Hepatocyte (in vitro differentiated cells): ENCODE data around the gene PLPP7. TPM values are rescaled to one million over a fixed set of nuclear protein-coding genes. Genes with fewer than 3 reads are reported as not detected.
"Not testable (repeated sequence)": the region's sequence is repeated elsewhere in the genome, so short reads cannot be mapped to it uniquely, and the experiment has no call there.

ENCODE experiments used
- DNase-seq: peaks from one replicate; pipeline ENCODE4 v3.0.0-alpha.2; 2016; ENCODE audit warnings: low spot score
- H2AFZ ChIP-seq: fragments of 200-600 bp; sonication (generic); 2 replicates; pipeline ENCODE4 v1.6.0; 2016; ENCODE audit warnings: antibody characterized with exemption, mild to moderate bottlenecking
- H3K27ac ChIP-seq: fragments of 200-600 bp; sonication (generic); 2 replicates; pipeline ENCODE4 v1.5.1; 2016; ENCODE audit warnings: mild to moderate bottlenecking
- H3K27me3 ChIP-seq: fragments of 200-600 bp; sonication (generic); 2 replicates; pipeline ENCODE4 v1.6.1; 2016
- H3K36me3 ChIP-seq: fragments of 200-600 bp; sonication (generic); replicated peaks from 2 replicates; pipeline ENCODE4 v1.5.1; 2016; ENCODE audit warnings: low read depth; ENCODE audit not compliant: insufficient read depth
- H3K4me1 ChIP-seq: fragments of 200-600 bp; sonication (generic); 2 replicates; pipeline ENCODE4 v1.5.1; 2016; ENCODE audit warnings: mild to moderate bottlenecking, moderate library complexity; ENCODE audit not compliant: insufficient read depth
- H3K4me2 ChIP-seq: fragments of 200-600 bp; sonication (generic); 2 replicates; pipeline ENCODE4 v1.6.0; 2016
- H3K4me3 ChIP-seq: fragments of 200-600 bp; sonication (generic); 2 replicates; pipeline ENCODE4 v1.5.1; 2016; ENCODE audit warnings: mild to moderate bottlenecking
- H3K79me2 ChIP-seq: fragments of 200-600 bp; sonication (generic); 2 replicates; pipeline ENCODE4 v1.6.0; 2017; ENCODE audit warnings: mild to moderate bottlenecking
- H3K9me2 ChIP-seq: fragments of 200-600 bp; sonication (generic); replicated peaks from 2 replicates; pipeline ENCODE4 v1.6.0; 2017; ENCODE audit warnings: mild to moderate bottlenecking; ENCODE audit not compliant: insufficient read depth
- H3K9me3 ChIP-seq: fragments of 200-600 bp; sonication (generic); 2 replicates; pipeline ENCODE4 v1.5.1; 2016; ENCODE audit warnings: low read depth, mild to moderate bottlenecking
- H4K20me1 ChIP-seq: fragments of 200-600 bp; sonication (generic); 2 replicates; pipeline ENCODE4 v1.6.0; 2016; ENCODE audit warnings: mild to moderate bottlenecking; ENCODE audit not compliant: insufficient read depth, poor library complexity, severe bottlenecking
- CTCF ChIP-seq: fragments of 200-600 bp; sonication (generic); IDR thresholded peaks from 2 replicates; pipeline ENCODE4 v1.5.1; 2016; ENCODE audit warnings: antibody characterized with exemption, mild to moderate bottlenecking; ENCODE audit not compliant: poor library complexity
- EZH2 ChIP-seq: fragments of 200-600 bp; sonication (generic); IDR thresholded peaks from 2 replicates; pipeline ENCODE4 v1.6.1; 2016; ENCODE audit warnings: antibody characterized with exemption, mild to moderate bottlenecking, borderline replicate concordance
- EZH2phosphoT487 ChIP-seq: fragments of 200-600 bp; sonication (generic); IDR thresholded peaks from one replicate; pipeline ENCODE4 v1.6.1; 2018; ENCODE audit warnings: antibody characterized with exemption, mild to moderate bottlenecking, low read depth, moderate library complexity; ENCODE audit not compliant: unreplicated experiment, severe bottlenecking
- WGBS: methylation state at CpG from one replicate; pipeline ENCODE4 v1.1.6; 2016; ENCODE audit warnings: low lambda C conversion rate; ENCODE audit errors: missing lambda C conversion rate; 5-methylcytosine and 5-hydroxymethylcytosine counted together
- polyA plus RNA-seq: library from polyadenylated mRNA; unstranded; fragments of >200 nt; fragmentation: Nextera tagmentation; extraction: Ambion mirVana; gene quantifications from 2 replicates; pipeline ENCODE4 v1.2.1, GENCODE V29; 2016
- total RNA-seq: library from RNA; depleted of rRNA; stranded (reverse); fragments of >200 nt; gene quantifications from 2 replicates; pipeline ENCODE4 v1.2.3, GENCODE V29; 2014

Gene PLPP7
- total and polyA plus RNA-seq, 2 experiments from 2014 or later: 0.20 to 0.46 TPM

- 12% methylated on average over 27 of the region's 27 CpGs for WGBS
- Histone ChIP-seq H3K36me3 (no peaks in the 10 kb centered on the region), H3K4me3 (no peak overlapping the region), H3K27ac (no peak overlapping the region), H3K27me3 (no peaks in the 10 kb centered on the region), H3K4me1 (peaks cover 4% of the 10 kb centered on the region), H3K9me2 (no peaks in the 10 kb centered on the region), H2AFZ (peak overlapping the region; percentile 96), H3K4me2 (peak overlapping the region; percentile 95), H4K20me1 (no peaks in the 10 kb centered on the region), H3K9me3 (no peaks in the 10 kb centered on the region), H3K79me2 (no peaks in the 10 kb centered on the region)
- peak; percentile 93 for DNase-seq
- peak; percentile 95 for TF ChIP-seq CTCF
- TF ChIP-seq EZH2phosphoT487: no peak
Observed at GRCh38 chr9:131349881-131350563, 60.5 kb downstream of the PLPP7 start.

- H3K79me2 ChIP-seq, H3K9me2 ChIP-seq, H3K9me3 ChIP-seq, H3K36me3 ChIP-seq, H3K4me3 ChIP-seq, H3K4me2 ChIP-seq, H3K27ac ChIP-seq, H4K20me1 ChIP-seq, H3K27me3 ChIP-seq, DNase-seq, H3K4me1 ChIP-seq, H2AFZ ChIP-seq: not testable (repeated sequence)
- WGBS: 59% methylated on average over 5 of the region's 6 CpGs
Observed at GRCh38 chr9:131356479-131356878, 67.0 kb downstream of the PLPP7 start.

- no peaks in the 10 kb centered on the region for H3K36me3 ChIP-seq
- H3K4me1 ChIP-seq: no peaks in the 10 kb centered on the region
- no peaks in the 10 kb centered on the region for H3K9me3 ChIP-seq
- TF ChIP-seq EZH2: no peak
- TF ChIP-seq CTCF: no peak
- no peak for TF ChIP-seq EZH2phosphoT487
- H4K20me1 ChIP-seq: no peaks in the 10 kb centered on the region
- DNase-seq: no peak
- no peak overlapping the region for H3K27ac ChIP-seq
- H3K4me2 ChIP-seq: no peak overlapping the region
- WGBS: 80% methylated on average over 10 of the region's 10 CpGs
- no peaks in the 10 kb centered on the region for H3K79me2 ChIP-seq
- no peaks in the 10 kb centered on the region for H3K27me3 ChIP-seq
- H3K9me2 ChIP-seq: no peaks in the 10 kb centered on the region
- H2AFZ ChIP-seq: no peak overlapping the region
- H3K4me3 ChIP-seq: no peak overlapping the region
Observed at GRCh38 chr9:131358556-131358955, 69.0 kb downstream of the PLPP7 start.

Other genes with a start within 250 kb of the PLPP7 start
- 4.2 and 5.3 TPM in 2 replicates for gene AIF1L, start 193.2 kb upstream of the PLPP7 start, total RNA-seq
- gene AIF1L, start 193.2 kb upstream of the PLPP7 start, polyA plus RNA-seq: 6.0 and 6.3 TPM in 2 replicates
- 18.1 and 28.5 TPM in 2 replicates for gene NUP214, start 164.1 kb upstream of the PLPP7 start, total RNA-seq
- gene NUP214, start 164.1 kb upstream of the PLPP7 start, polyA plus RNA-seq: 13.7 and 16.5 TPM in 2 replicates
- 0.27 and 0.52 TPM in 2 replicates for gene FAM78A, start 13.2 kb upstream of the PLPP7 start, total RNA-seq
- gene FAM78A, start 13.2 kb upstream of the PLPP7 start, polyA plus RNA-seq: 0.61 TPM in 1 of 2 replicates, not detected in the other
- 76.8 and 118 TPM in 2 replicates for gene PRRC2B, start 104.4 kb downstream of the PLPP7 start, total RNA-seq
- 44.6 and 48.2 TPM in 2 replicates for gene PRRC2B, start 104.4 kb downstream of the PLPP7 start, polyA plus RNA-seq
- gene POMT1, start 213.2 kb downstream of the PLPP7 start, total RNA-seq: 27.4 and 35.3 TPM in 2 replicates
- gene POMT1, start 213.2 kb downstream of the PLPP7 start, polyA plus RNA-seq: 34.4 and 44.8 TPM in 2 replicates
- gene UCK1, start 241.5 kb downstream of the PLPP7 start, total RNA-seq: 22.2 and 28.0 TPM in 2 replicates
- 32.7 and 36.8 TPM in 2 replicates for gene UCK1, start 241.5 kb downstream of the PLPP7 start, polyA plus RNA-seq